GM12891 (cell line): ENCODE results near the gene LMCD1.

Experiments
- DNase-seq: peaks from one replicate; pipeline ENCODE4 v3.0.0; 2011; ENCODE audit warnings: low spot score; ENCODE audit not compliant: insufficient read length
- FAIRE-seq: peaks from 2 replicates; lab custom pipeline; 2011; peaks lifted over from hg19 to GRCh38; lab: Jason Lieb, UNC
- PAX5 ChIP-seq: IDR thresholded peaks from 2 replicates; pipeline ENCODE4 v1.6.1; 2011; ENCODE audit warnings: low read length, moderate library complexity, mild to moderate bottlenecking; ENCODE audit not compliant: insufficient read depth, severe bottlenecking
- POLR2A ChIP-seq: IDR thresholded peaks from 2 replicates; pipeline ENCODE4 v1.6.1; 2011; ENCODE audit warnings: low read depth, low read length, control low read depth
- POLR2AphosphoS5 ChIP-seq: IDR thresholded peaks from 2 replicates; pipeline ENCODE4 v1.6.1; 2011; ENCODE audit warnings: low read depth, low read length, control low read depth
- POU2F2 ChIP-seq: IDR thresholded peaks from 2 replicates; pipeline ENCODE4 v1.6.1; 2011; ENCODE audit warnings: low read depth, mild to moderate bottlenecking, control low read depth, low read length, moderate library complexity
- SPI1 ChIP-seq: IDR thresholded peaks from 2 replicates; pipeline ENCODE4 v1.6.1; 2011; ENCODE audit warnings: low read depth, low read length, control low read depth
- TAF1 ChIP-seq: IDR thresholded peaks from 2 replicates; pipeline ENCODE4 v1.6.1; 2011; ENCODE audit warnings: low read depth, low read length, control low read depth

LMCD1 gene

GRCh38 chr3:8530581-8530980, 29.0 kb downstream of the LMCD1 start:
- TF ChIP-seq POLR2AphosphoS5 (no peak), TAF1 (no peak), POLR2A (no peak), PAX5 (no peak), SPI1 (no peak), POU2F2 (no peak)
- FAIRE-seq (no peak), DNase-seq (no peak)

- no peak for DNase-seq
- no peak for FAIRE-seq
- TF ChIP-seq POLR2A (no peak), POU2F2 (no peak), TAF1 (no peak), SPI1 (no peak), PAX5 (no peak)
Observed at GRCh38 chr3:8532251-8532871, 30.7 kb downstream of the LMCD1 start.

- TF ChIP-seq POLR2A: no peak
- no peak for TF ChIP-seq POU2F2
- TF ChIP-seq POLR2AphosphoS5: no peak
- TF ChIP-seq SPI1: no peak
- no peak for TF ChIP-seq PAX5
- no peak for TF ChIP-seq TAF1
- FAIRE-seq (no peak), DNase-seq (no peak)
Observed at GRCh38 chr3:8536096-8537056, 34.8 kb downstream of the LMCD1 start.

GRCh38 chr3:8537440-8537839, 35.8 kb downstream of the LMCD1 start:
- FAIRE-seq (no peak), DNase-seq (no peak)
- TF ChIP-seq PAX5 (no peak), SPI1 (no peak), POU2F2 (no peak), POLR2A (no peak), POLR2AphosphoS5 (no peak), TAF1 (no peak)

GRCh38 chr3:8538223-8538622, 36.6 kb downstream of the LMCD1 start:
- no peak for DNase-seq
- no peak for FAIRE-seq
- TF ChIP-seq SPI1: no peak
- TF ChIP-seq POU2F2: no peak
- no peak for TF ChIP-seq TAF1
- no peak for TF ChIP-seq POLR2A
- TF ChIP-seq PAX5: no peak
- no peak for TF ChIP-seq POLR2AphosphoS5

GRCh38 chr3:8538913-8539312, 37.3 kb downstream of the LMCD1 start:
- DNase-seq (no peak), FAIRE-seq (no peak)
- TF ChIP-seq POLR2A (no peak), POLR2AphosphoS5 (no peak), SPI1 (no peak), PAX5 (no peak), TAF1 (no peak), POU2F2 (no peak)

- TF ChIP-seq POLR2AphosphoS5 (no peak), TAF1 (no peak), POLR2A (no peak), SPI1 (no peak), PAX5 (no peak), POU2F2 (no peak)
- FAIRE-seq: no peak
- no peak for DNase-seq
Observed at GRCh38 chr3:8539419-8539818, 37.8 kb downstream of the LMCD1 start.

- FAIRE-seq (no peak), DNase-seq (no peak)
- TF ChIP-seq POLR2AphosphoS5 (no peak), POU2F2 (no peak), PAX5 (no peak), SPI1 (no peak), POLR2A (no peak)
Observed at GRCh38 chr3:8540456-8540855, 38.8 kb downstream of the LMCD1 start.

GRCh38 chr3:8541486-8541885, 39.9 kb downstream of the LMCD1 start:
- no peak for FAIRE-seq
- TF ChIP-seq TAF1: no peak
- TF ChIP-seq SPI1: no peak
- no peak for TF ChIP-seq POLR2AphosphoS5
- TF ChIP-seq POLR2A: no peak
- TF ChIP-seq PAX5: no peak
- no peak for TF ChIP-seq POU2F2
- no peak for DNase-seq
